Activated T-cell treated with anti-CD3 and anti-CD28 coated beads, Interleukin-2, amount 50 U/mL, for 4 hours (primary cell): ENCODE data around the gene KIAA0319L. TPM values are rescaled to one million over a fixed set of nuclear protein-coding genes. Genes with fewer than 3 reads are reported as not detected.

ENCODE experiments used
- total RNA-seq, 3 donors: library from RNA; stranded (reverse); gene quantifications; one replicate each; pipeline ENCODE4 v1.2.1, GENCODE V29; 2021

The KIAA0319L gene
- total RNA-seq, 3 donors from 2014 or later = 16.4 to 19.2 (median 17.4) TPM

Other genes starting within 250 kb of the KIAA0319L start
- gene NCDN, start 396 bp upstream of the KIAA0319L start, total RNA-seq = 10 to 100 TPM; 60.6 to 61.8 (median 61.6) TPM
- 1 to 10 TPM in 1 of 3 donors, under 1 TPM in 2; 0.55 to 1.3 (median 0.76) TPM for gene TFAP2E, start 15.9 kb upstream of the KIAA0319L start, total RNA-seq
- 100 to 1,000 TPM; 169 to 196 (median 191) TPM for gene PSMB2, start 84.1 kb upstream of the KIAA0319L start, total RNA-seq
- gene C1orf216, start 161.5 kb upstream of the KIAA0319L start, total RNA-seq = 10 to 100 TPM; 19.5 to 20.6 (median 19.9) TPM
- gene CLSPN, start 212.6 kb upstream of the KIAA0319L start, total RNA-seq = 10 to 100 TPM; 34.6 to 39.2 (median 35.7) TPM